Measurements from ENCODE around the gene IVL. TPM values are rescaled to one million over a fixed set of nuclear protein-coding genes. Genes with fewer than 3 reads are reported as not detected.

IVL gene
- not detected for total RNA-seq

- Histone ChIP-seq H3K9me3 (no peaks in the 10 kb centered on the region), H3K27ac (no peak within 1 kb of the TSS), H3K4me1 (no peaks in the 10 kb centered on the region), H3K27me3 (peaks cover 3% of the 10 kb centered on the region), H3K36me3 (no peaks in the 10 kb centered on the region), H3K4me3 (no peak within 1 kb of the TSS)
- TF ChIP-seq CTCF (IDR thresholded peaks at IDR 0.05), result no peak
- no peak for DNase-seq (ENCODE audit: low spot score in 2 of 2)
- intact Hi-C loops (cut with DNase I), result no loop called here
Measured at GRCh38 chr1:152907686-152908601, at the start of gene IVL. Gene IVL, plus strand, starts transcription at chr1:152908546. Its CDS starts 1,252 bp downstream, at chr1:152909798.

GRCh38 chr1:152859696-152860095, 48.6 kb upstream of the IVL start, which contains the start of gene LCE7A:
Gene LCE7A, plus strand, starts transcription at chr1:152859996. Its CDS starts 702 bp downstream, at chr1:152860698.
- H3K36me3 ChIP-seq, result no peaks in the 10 kb centered on the region
- intact Hi-C loops (cut with DNase I), result no loop called here
- no peaks in the 10 kb centered on the region for H3K4me1 ChIP-seq
- H3K4me3 ChIP-seq, result no peak within 1 kb of the TSS
- H3K9me3 ChIP-seq, result no peaks in the 10 kb centered on the region
- no peaks in the 10 kb centered on the region for H3K27me3 ChIP-seq
- TF ChIP-seq CTCF (IDR thresholded peaks at IDR 0.05), result no peak
- no peak for DNase-seq (ENCODE audit: low spot score in 2 of 2)
- H3K27ac ChIP-seq, result no peak within 1 kb of the TSS

- no peak for TF ChIP-seq CTCF (IDR thresholded peaks at IDR 0.05)
- no peaks in the 10 kb centered on the region for H3K27me3 ChIP-seq
- no peaks in the 10 kb centered on the region for H3K9me3 ChIP-seq
- no peak overlapping the region for H3K27ac ChIP-seq
- H3K4me1 ChIP-seq, result no peaks in the 10 kb centered on the region
- intact Hi-C loops (cut with DNase I), result no loop called here
- DNase-seq (ENCODE audit: low spot score in 2 of 2), result no peak
- no peaks in the 10 kb centered on the region for H3K36me3 ChIP-seq
- no peak overlapping the region for H3K4me3 ChIP-seq
Measured at GRCh38 chr1:152860129-152860528, 48.2 kb upstream of the IVL start.

- Histone ChIP-seq H3K9me3 (no peaks in the 10 kb centered on the region), H3K4me1 (no peaks in the 10 kb centered on the region), H3K27ac (no peak overlapping the region), H3K36me3 (no peaks in the 10 kb centered on the region), H3K4me3 (no peak overlapping the region), H3K27me3 (no peaks in the 10 kb centered on the region)
- TF ChIP-seq CTCF (IDR thresholded peaks at IDR 0.05), result no peak
- no peak for DNase-seq (ENCODE audit: low spot score in 2 of 2)
- intact Hi-C loops (cut with DNase I), result no loop called here
Measured at GRCh38 chr1:152861374-152861773, 47.0 kb upstream of the IVL start.

GRCh38 chr1:152864443-152864842, 43.9 kb upstream of the IVL start:
- H3K36me3 ChIP-seq, result no peaks in the 10 kb centered on the region
- no peaks in the 10 kb centered on the region for H3K27me3 ChIP-seq
- no peak overlapping the region for H3K27ac ChIP-seq
- intact Hi-C loops (cut with DNase I), result no loop called here
- no peak for DNase-seq (ENCODE audit: low spot score in 2 of 2)
- no peak overlapping the region for H3K4me3 ChIP-seq
- no peak for TF ChIP-seq CTCF (IDR thresholded peaks at IDR 0.05)
- no peaks in the 10 kb centered on the region for H3K9me3 ChIP-seq
- no peaks in the 10 kb centered on the region for H3K4me1 ChIP-seq
